ENCODE results near the gene PAF1.

PAF1 gene

DNA sequence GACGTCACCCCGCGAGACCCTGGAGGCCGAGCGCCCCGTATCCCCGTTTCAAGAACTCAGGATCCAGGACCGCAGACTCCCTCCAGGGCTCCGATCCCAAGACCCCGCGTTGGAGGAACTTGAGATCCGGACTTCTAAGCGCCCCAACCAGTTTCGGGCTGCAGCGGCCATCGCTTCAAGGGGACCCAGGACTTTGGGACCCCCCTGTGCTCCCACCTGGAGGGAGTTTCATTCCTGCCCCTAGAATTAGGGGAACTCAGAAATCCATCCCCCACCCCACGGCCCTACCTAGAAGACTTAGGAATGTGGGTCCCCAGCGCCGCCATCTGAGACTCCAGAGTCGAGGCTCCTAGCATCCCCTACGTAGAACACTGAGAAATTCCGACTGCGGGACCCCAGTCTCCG is 22.0 kb upstream of the PAF1 start:
- Histone ChIP-seq H3K27ac (ENCODE audit: insufficient read depth in 1 of 2, low read depth in 1 of 2, low read length in 2 of 2, poor library complexity in 1 of 2, severe bottlenecking in 2 of 2) (peak overlapping the region; percentile 75 to 95), H3K9me3 (ENCODE audit: control extremely low read depth in 1 of 5, control insufficient read depth in 4 of 5, insufficient read depth in 2 of 5, low read depth in 1 of 5, low read length in 4 of 5) (no peaks in the 10 kb centered on the region), H3K4me3 (ENCODE audit: control insufficient read depth in 1 of 7, extremely low read depth in 1 of 7, insufficient read depth in 4 of 7, low read depth in 2 of 7, low read length in 6 of 7) (peak overlapping the region; percentile 57 to 98 (median 86)), H3K36me3 (ENCODE audit: control insufficient read depth in 4 of 4, insufficient read depth in 4 of 4, low read length in 3 of 4) (peaks cover 4 to 20% (median 7%) of the 10 kb centered on the region in 4 experiments), H3K27me3 (replicated peaks in 2 of 5; ENCODE audit: control insufficient read depth in 4 of 5, insufficient read depth in 5 of 5, low read length in 4 of 5) (no peaks in the 10 kb centered on the region), H3K4me1 (ENCODE audit: control extremely low read depth in 1 of 4, control insufficient read depth in 4 of 4, insufficient read depth in 4 of 4, low read length in 3 of 4) (peaks cover 16 to 54% (median 45%) of the 10 kb centered on the region in 4 experiments)
- ChIA-PET CTCF (interaction anchor here (1.9 to 2.3 kb wide), 2 partner anchors 13 to 21 kb away, joined by 8 to 119 read pairs; no protein-coding TSS in a partner anchor), POLR2A (interaction anchor here (0.6 to 2.3 kb wide), 6 partner anchors 10 to 70 kb away, joined by 3 to 47 read pairs (median 18); partner anchors contain the start of genes MED29, PAF1 and RPS16)
- under 1% methylated on average over 23 of the region's 24 CpGs for WGBS (ENCODE audit: insufficient coverage)
- DNase-seq = no peak

DNA sequence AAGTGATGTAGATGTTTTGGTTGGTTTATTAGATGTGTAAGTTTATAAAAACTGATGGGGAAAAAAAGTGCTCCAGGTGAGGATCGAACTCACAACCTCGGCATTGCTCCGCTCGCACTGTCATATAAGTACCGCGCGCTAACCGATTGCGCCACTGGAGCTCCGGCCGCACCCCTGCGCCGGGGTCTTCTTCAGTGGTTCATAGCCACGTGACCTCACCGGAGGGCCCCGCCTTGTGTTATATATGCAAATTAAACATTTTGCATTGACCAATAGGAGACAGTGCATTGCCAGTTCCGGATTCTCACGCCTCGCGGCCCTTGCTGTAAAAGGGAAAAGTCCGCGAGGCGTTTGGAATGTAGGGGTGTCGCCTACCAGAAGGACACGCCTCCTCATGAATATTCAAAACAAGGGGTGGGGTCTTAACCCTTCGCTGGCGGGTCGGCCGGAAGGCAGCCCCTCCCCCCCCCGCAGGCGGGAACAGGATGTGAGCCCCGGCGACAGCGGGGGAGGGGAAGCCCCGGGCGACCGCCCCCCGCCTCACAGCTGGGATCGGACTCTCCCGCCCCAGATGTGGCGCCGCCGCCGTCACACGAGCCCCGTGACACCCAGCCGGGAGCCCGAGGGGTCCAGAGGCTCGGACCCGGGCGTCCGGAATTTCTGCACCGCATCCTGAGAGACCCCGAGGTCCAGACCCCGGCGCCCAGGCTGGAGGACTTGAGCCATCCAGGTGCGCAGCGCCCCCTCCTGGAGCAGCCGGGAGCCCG is 21.4 kb upstream of the PAF1 start, which contains the start of gene PLEKHG2:
PLEKHG2 (plus strand) TSS at position 570 of the 767 bp plus-strand sequence. CDS start 1,418 bp downstream, outside the sequence.
- Histone ChIP-seq H3K36me3 (ENCODE audit: control insufficient read depth in 4 of 4, insufficient read depth in 4 of 4, low read length in 3 of 4) (peaks cover 5 to 22% (median 10%) of the 10 kb centered on the region in 4 experiments), H3K27ac (ENCODE audit: insufficient read depth in 1 of 2, low read depth in 1 of 2, low read length in 2 of 2, poor library complexity in 1 of 2, severe bottlenecking in 2 of 2) (peak within 1 kb of the TSS; percentile 75 to 95), H3K27me3 (replicated peaks in 2 of 5; ENCODE audit: control insufficient read depth in 4 of 5, insufficient read depth in 5 of 5, low read length in 4 of 5) (no peaks in the 10 kb centered on the region), H3K4me1 (ENCODE audit: control extremely low read depth in 1 of 4, control insufficient read depth in 4 of 4, insufficient read depth in 4 of 4, low read length in 3 of 4) (peaks cover 16 to 60% (median 48%) of the 10 kb centered on the region in 4 experiments), H3K9me3 (ENCODE audit: control extremely low read depth in 1 of 5, control insufficient read depth in 4 of 5, insufficient read depth in 2 of 5, low read depth in 1 of 5, low read length in 4 of 5) (no peaks in the 10 kb centered on the region), H3K4me3 (ENCODE audit: control insufficient read depth in 1 of 7, extremely low read depth in 1 of 7, insufficient read depth in 4 of 7, low read depth in 2 of 7, low read length in 6 of 7) (peak within 1 kb of the TSS; percentile 79 to 98 (median 90))
- POLR2A ChIA-PET = interaction anchor here (0.6 to 2.3 kb wide), 7 partner anchors 10 to 70 kb away, joined by 3 to 47 read pairs (median 16); partner anchors contain the start of genes MED29, PAF1, RPS16 and SAMD4B
- CTCF ChIA-PET = interaction anchor here (0.6 to 2.3 kb wide), 11 partner anchors 8 to 73 kb away, joined by 3 to 119 read pairs (median 4); partner anchors contain the start of genes MED29, PAF1 and SAMD4B
- DNase-seq = peak; percentile 99 to 100 (median 100)
- 0% methylated on average over 37 of the region's 60 CpGs for WGBS (ENCODE audit: insufficient coverage)

DNA sequence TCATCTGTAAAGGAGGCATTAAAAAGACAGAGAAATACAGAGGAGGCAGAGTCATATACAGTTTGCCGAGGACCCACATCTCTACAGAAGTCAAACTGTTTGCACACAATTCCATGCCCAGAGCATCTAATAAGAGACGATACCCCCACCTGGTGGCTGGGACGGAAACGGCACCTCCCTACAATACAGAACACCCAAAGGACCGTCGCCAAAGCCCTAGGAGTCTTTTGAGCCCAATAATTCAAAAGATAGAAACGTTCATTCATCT is 20.9 kb upstream of the PAF1 start:
- POLR2A ChIA-PET = interaction anchor here (1.4 to 2.3 kb wide), 6 partner anchors 9 to 70 kb away, joined by 4 to 47 read pairs (median 18); partner anchors contain the start of genes MED29, PAF1, RPS16 and SAMD4B
- Histone ChIP-seq H3K4me1 (ENCODE audit: control extremely low read depth in 1 of 4, control insufficient read depth in 4 of 4, insufficient read depth in 4 of 4, low read length in 3 of 4) (peaks cover 16 to 60% (median 48%) of the 10 kb centered on the region in 4 experiments), H3K27me3 (replicated peaks in 2 of 5; ENCODE audit: control insufficient read depth in 4 of 5, insufficient read depth in 5 of 5, low read length in 4 of 5) (no peaks in the 10 kb centered on the region), H3K9me3 (ENCODE audit: control extremely low read depth in 1 of 5, control insufficient read depth in 4 of 5, insufficient read depth in 2 of 5, low read depth in 1 of 5, low read length in 4 of 5) (no peaks in the 10 kb centered on the region), H3K4me3 (ENCODE audit: control insufficient read depth in 1 of 7, extremely low read depth in 1 of 7, insufficient read depth in 4 of 7, low read depth in 2 of 7, low read length in 6 of 7) (peak overlapping the region in 6 of 7 experiments; percentile 41 to 98 (median 80)), H3K36me3 (ENCODE audit: control insufficient read depth in 4 of 4, insufficient read depth in 4 of 4, low read length in 3 of 4) (peaks cover 5 to 21% (median 10%) of the 10 kb centered on the region in 4 experiments), H3K27ac (ENCODE audit: insufficient read depth in 1 of 2, low read depth in 1 of 2, low read length in 2 of 2, poor library complexity in 1 of 2, severe bottlenecking in 2 of 2) (peak overlapping the region; percentile 23 to 95)
- 0% methylated on average over 2 of the region's 7 CpGs for WGBS (ENCODE audit: insufficient coverage)
- CTCF ChIA-PET = interaction anchor here (0.6 to 2.3 kb wide), 15 partner anchors 9 to 73 kb away, joined by 3 to 119 read pairs (median 4); partner anchors contain the start of genes MED29, PAF1 and SAMD4B
- peak; percentile 91 to 96 (median 93) for DNase-seq

DNA sequence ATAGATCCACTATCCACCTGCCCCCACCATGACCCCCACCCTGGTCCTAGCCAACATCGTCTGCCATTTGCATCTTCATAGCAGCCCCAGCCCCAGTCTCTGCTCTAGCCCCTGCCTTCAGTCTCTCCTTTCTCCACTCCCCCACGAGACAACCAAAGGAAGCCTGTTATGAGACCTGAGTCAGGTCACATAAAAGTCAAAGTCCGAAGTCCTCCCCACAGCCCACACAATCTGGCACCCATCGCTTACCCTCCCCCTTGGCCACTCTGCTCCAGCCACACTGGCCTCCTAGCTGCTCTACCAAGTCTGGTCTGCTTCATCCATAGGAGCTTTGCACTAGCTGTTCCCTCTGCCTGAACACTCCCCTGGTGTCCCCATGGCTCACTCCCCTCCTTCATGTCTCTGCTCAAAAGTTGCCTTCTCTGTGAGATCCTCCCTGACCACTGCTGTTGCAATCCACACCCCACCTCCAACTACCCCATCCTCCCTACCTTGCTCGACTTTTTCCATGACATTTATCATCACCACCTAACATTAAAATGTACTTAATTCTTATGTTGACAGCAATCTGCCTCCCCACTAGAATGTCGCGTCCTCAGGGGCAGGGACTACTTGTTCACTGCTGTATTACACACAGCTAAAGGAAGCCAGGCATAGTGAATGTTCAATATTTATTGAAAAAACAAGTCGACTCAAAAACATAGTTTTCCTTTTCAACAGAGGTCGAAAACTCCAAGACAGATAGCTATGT is 20.4 kb upstream of the PAF1 start:
- Histone ChIP-seq H3K36me3 (ENCODE audit: control insufficient read depth in 4 of 4, insufficient read depth in 4 of 4, low read length in 3 of 4) (peaks cover 5 to 19% (median 10%) of the 10 kb centered on the region in 4 experiments), H3K27me3 (replicated peaks in 2 of 5; ENCODE audit: control insufficient read depth in 4 of 5, insufficient read depth in 5 of 5, low read length in 4 of 5) (no peaks in the 10 kb centered on the region), H3K27ac (ENCODE audit: insufficient read depth in 1 of 2, low read depth in 1 of 2, low read length in 2 of 2, poor library complexity in 1 of 2, severe bottlenecking in 2 of 2) (peak overlapping the region; percentile 72 to 95), H3K4me3 (ENCODE audit: control insufficient read depth in 1 of 7, extremely low read depth in 1 of 7, insufficient read depth in 4 of 7, low read depth in 2 of 7, low read length in 6 of 7) (peak overlapping the region in 6 of 7 experiments; percentile 41 to 98 (median 80)), H3K9me3 (ENCODE audit: control extremely low read depth in 1 of 5, control insufficient read depth in 4 of 5, insufficient read depth in 2 of 5, low read depth in 1 of 5, low read length in 4 of 5) (no peaks in the 10 kb centered on the region), H3K4me1 (ENCODE audit: control extremely low read depth in 1 of 4, control insufficient read depth in 4 of 4, insufficient read depth in 4 of 4, low read length in 3 of 4) (peaks cover 16 to 61% (median 49%) of the 10 kb centered on the region in 4 experiments)
- CTCF ChIA-PET = interaction anchor here (0.6 to 2.3 kb wide), 14 partner anchors 9 to 72 kb away, joined by 3 to 119 read pairs (median 4); partner anchors contain the start of genes MED29, PAF1 and SAMD4B
- POLR2A ChIA-PET = interaction anchor here (0.5 to 2.3 kb wide), 7 partner anchors 9 to 199 kb away, joined by 4 to 47 read pairs (median 16); partner anchors contain the start of genes MED29, PAF1, RPS16 and SAMD4B
- DNase-seq = peak in 1 of 3 donors; percentile 37
- 47% methylated on average over 5 of the region's 9 CpGs for WGBS (ENCODE audit: insufficient coverage)

DNA sequence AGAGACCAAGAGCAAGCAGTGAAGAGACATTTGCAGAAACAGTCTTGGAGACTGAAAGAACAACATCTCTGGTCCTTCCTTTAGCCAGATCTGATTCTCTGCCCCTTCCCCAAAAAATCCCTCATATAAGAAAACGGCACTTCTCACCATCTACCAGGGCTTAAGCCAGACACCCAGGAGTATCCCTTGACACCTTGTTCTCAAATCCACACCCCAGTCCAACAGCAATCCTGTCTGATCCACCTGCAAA is 19.9 kb upstream of the PAF1 start:
- DNase-seq = no peak
- WGBS (ENCODE audit: insufficient coverage) = 71% methylated on average over 1 of the region's 1 CpG
- Histone ChIP-seq H3K4me1 (ENCODE audit: control extremely low read depth in 1 of 4, control insufficient read depth in 4 of 4, insufficient read depth in 4 of 4, low read length in 3 of 4) (peaks cover 20 to 66% (median 54%) of the 10 kb centered on the region in 4 experiments), H3K27me3 (replicated peaks in 2 of 5; ENCODE audit: control insufficient read depth in 4 of 5, insufficient read depth in 5 of 5, low read length in 4 of 5) (no peaks in the 10 kb centered on the region), H3K9me3 (ENCODE audit: control extremely low read depth in 1 of 5, control insufficient read depth in 4 of 5, insufficient read depth in 2 of 5, low read depth in 1 of 5, low read length in 4 of 5) (no peaks in the 10 kb centered on the region), H3K36me3 (ENCODE audit: control insufficient read depth in 4 of 4, insufficient read depth in 4 of 4, low read length in 3 of 4) (peaks cover 5 to 19% (median 10%) of the 10 kb centered on the region in 4 experiments), H3K4me3 (ENCODE audit: control insufficient read depth in 1 of 7, extremely low read depth in 1 of 7, insufficient read depth in 4 of 7, low read depth in 2 of 7, low read length in 6 of 7) (peak overlapping the region in 6 of 7 experiments; percentile 64 to 100 (median 88)), H3K27ac (ENCODE audit: insufficient read depth in 1 of 2, low read depth in 1 of 2, low read length in 2 of 2, poor library complexity in 1 of 2, severe bottlenecking in 2 of 2) (peak overlapping the region; percentile 72 to 95)
- POLR2A ChIA-PET = interaction anchor here (0.5 to 2.3 kb wide), 4 partner anchors 8 to 198 kb away, joined by 5 to 47 read pairs (median 30); partner anchors contain the start of genes MED29 and PAF1
- CTCF ChIA-PET = interaction anchor here (1.3 to 2.3 kb wide), 5 partner anchors 11 to 72 kb away, joined by 3 to 119 read pairs (median 5); partner anchors contain the start of genes MED29 and PAF1

DNA sequence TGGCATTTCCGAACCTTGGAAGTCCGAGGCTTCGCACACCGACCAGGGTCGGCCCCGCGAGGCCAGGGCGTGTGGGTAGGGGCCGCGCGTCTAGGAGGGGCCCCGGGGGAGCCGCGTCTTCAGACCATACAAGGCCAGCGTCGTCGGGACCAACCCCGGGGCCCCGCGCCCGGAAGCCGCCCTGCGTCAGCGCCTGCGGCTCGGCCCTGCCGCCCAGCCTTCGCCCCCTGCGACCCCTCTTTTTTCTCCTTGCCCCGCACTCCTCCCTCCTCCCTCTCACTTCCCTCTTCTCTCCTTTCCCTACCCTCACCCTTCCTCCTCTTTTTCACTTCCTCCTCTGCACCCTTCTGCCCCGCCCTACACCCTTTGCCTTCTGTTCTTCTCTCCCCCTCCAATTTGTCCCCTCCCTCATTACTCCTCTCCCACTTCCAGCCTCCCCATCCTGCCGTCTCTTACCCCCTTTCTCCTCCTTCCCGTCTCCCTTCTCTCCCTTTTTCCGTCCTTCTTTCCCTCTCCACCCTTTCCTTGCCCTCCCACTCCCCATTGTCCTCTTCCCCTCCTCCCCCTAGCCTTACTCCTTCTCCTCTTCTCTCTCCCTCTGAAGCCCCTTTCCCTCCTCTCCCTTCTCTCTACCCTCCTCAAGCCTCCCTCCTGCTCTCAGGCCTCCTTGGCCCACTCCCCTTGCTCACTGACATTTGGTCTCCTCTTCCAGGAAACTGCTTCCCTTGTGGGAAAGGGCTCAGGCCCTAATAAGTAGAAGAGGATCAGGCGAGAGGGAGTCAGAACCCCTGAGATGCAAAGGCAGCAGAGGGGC is 19.3 kb upstream of the PAF1 start:
- WGBS (ENCODE audit: insufficient coverage) = 0% methylated on average over 32 of the region's 35 CpGs
- Histone ChIP-seq H3K27me3 (replicated peaks in 2 of 5; ENCODE audit: control insufficient read depth in 4 of 5, insufficient read depth in 5 of 5, low read length in 4 of 5) (no peaks in the 10 kb centered on the region), H3K9me3 (ENCODE audit: control extremely low read depth in 1 of 5, control insufficient read depth in 4 of 5, insufficient read depth in 2 of 5, low read depth in 1 of 5, low read length in 4 of 5) (no peaks in the 10 kb centered on the region), H3K36me3 (ENCODE audit: control insufficient read depth in 4 of 4, insufficient read depth in 4 of 4, low read length in 3 of 4) (peaks cover 5 to 19% (median 10%) of the 10 kb centered on the region in 4 experiments), H3K4me3 (ENCODE audit: control insufficient read depth in 1 of 7, extremely low read depth in 1 of 7, insufficient read depth in 4 of 7, low read depth in 2 of 7, low read length in 6 of 7) (peak overlapping the region; percentile 33 to 100 (median 79)), H3K4me1 (ENCODE audit: control extremely low read depth in 1 of 4, control insufficient read depth in 4 of 4, insufficient read depth in 4 of 4, low read length in 3 of 4) (peaks cover 20 to 71% (median 60%) of the 10 kb centered on the region in 4 experiments), H3K27ac (ENCODE audit: insufficient read depth in 1 of 2, low read depth in 1 of 2, low read length in 2 of 2, poor library complexity in 1 of 2, severe bottlenecking in 2 of 2) (peak overlapping the region; percentile 83 to 95)
- ChIA-PET CTCF (interaction anchor here (2.7 kb wide), 1 partner anchor 13 kb away, joined by 32 read pairs; no protein-coding TSS in a partner anchor), POLR2A (interaction anchor here (1.7 to 4.4 kb wide), 4 partner anchors 9 to 25 kb away, joined by 5 to 46 read pairs (median 14); partner anchors contain the start of genes MED29, PAF1 and RPS16)
- DNase-seq = peak; percentile 73 to 86 (median 83)
